ENCODE results near the gene IGSF8. TPM values are rescaled to one million over a fixed set of nuclear protein-coding genes. Genes with fewer than 3 reads are reported as not detected.

The IGSF8 gene
- total RNA-seq, 1 experiment from 2014 or later = 56.2 TPM

- peak overlapping the region; percentile 4 to 80 (median 80); a peak in 4 of 7 replicates for H3K27ac Mint-ChIP-seq
- H3K27ac ChIP-seq (ENCODE audit: insufficient read length, low read depth, low read length) = no peak overlapping the region
These were observed 1.1 kb downstream of the IGSF8 start for GRCh38 chr1:160097151-160097910.

More at GRCh38 chr1:160097151-160097910, 1.1 kb downstream of the IGSF8 start:
- peaks cover 47 to 49% of the 10 kb centered on the region in 2 experiments for H3K4me1 Mint-ChIP-seq
- peak overlapping the region; percentile 75 to 87 for H3K4me3 Mint-ChIP-seq
- no peak overlapping the region for H2AK5ac ChIP-seq (ENCODE audit: insufficient read length, low read length)
- peaks cover 12% of the 10 kb centered on the region for H3K23me2 ChIP-seq (ENCODE audit: insufficient read length, low read depth, low read length, poor library complexity, severe bottlenecking)
- H2BK20ac ChIP-seq (ENCODE audit: low read depth, low read length, poor library complexity, severe bottlenecking) = no peak overlapping the region
- no peak overlapping the region for H3T11ph ChIP-seq (ENCODE audit: low read length)
- peak overlapping the region; percentile 49 for H3K14ac ChIP-seq (ENCODE audit: insufficient read depth, low read length)
- no peaks in the 10 kb centered on the region for H4K20me1 ChIP-seq (ENCODE audit: control insufficient read depth, insufficient read depth, insufficient read length)
- H3K9ac ChIP-seq (ENCODE audit: extremely low read depth, insufficient read length, low read length) = peak overlapping the region; percentile 45
- H3K23ac ChIP-seq (ENCODE audit: insufficient read length, low read depth, low read length) = no peak overlapping the region
- H3K4me1 ChIP-seq (ENCODE audit: insufficient read depth, low read length) = peaks cover 19% of the 10 kb centered on the region
- no peak overlapping the region for H4K91ac ChIP-seq (ENCODE audit: insufficient read length, low read depth, low read length)
- H4K8ac ChIP-seq (replicated peaks; ENCODE audit: insufficient read length, low read depth, low read length) = no peak overlapping the region
- DNase-seq = no peak
- H3K4ac ChIP-seq (ENCODE audit: low read depth, low read length) = no peak overlapping the region
- no peak overlapping the region for H2AFZ ChIP-seq (ENCODE audit: low read length)
- H3K27me3 Mint-ChIP-seq (ENCODE audit: low read depth) = peaks cover 4% of the 10 kb centered on the region
- H2BK15ac ChIP-seq (ENCODE audit: low read depth, low read length) = no peak overlapping the region
- no CpG with 5 or more reads among the region's 5 CpGs for WGBS (ENCODE audit: extremely low coverage, insufficient read length, low lambda C conversion rate)
- no peaks in the 10 kb centered on the region for H3K9me3 ChIP-seq (ENCODE audit: control insufficient read depth, low read depth, low read length)
- H4K5ac ChIP-seq (ENCODE audit: insufficient read length, low read depth, low read length) = no peak overlapping the region
- H3K79me2 ChIP-seq (ENCODE audit: insufficient read depth, low read length) = peaks cover 3% of the 10 kb centered on the region; the same call in 1 of the 2 replicates
- no peak overlapping the region for H2BK5ac ChIP-seq (ENCODE audit: insufficient read length, low read length)
- no peak overlapping the region for H3K18ac ChIP-seq (ENCODE audit: insufficient read length, low read depth, low read length)
- H3K79me1 ChIP-seq (ENCODE audit: insufficient read depth, low read depth, low read length, poor library complexity, severe bottlenecking) = no peaks in the 10 kb centered on the region
- H3K36me3 Mint-ChIP-seq (ENCODE audit: insufficient read depth in 1 of 3, low read depth in 3 of 3) = peaks cover 3 to 19% (median 18%) of the 10 kb centered on the region in 3 experiments; a peak in 6 of 7 replicates
- H2BK120ac ChIP-seq (ENCODE audit: low read depth, low read length, poor library complexity, severe bottlenecking) = no peak overlapping the region
- no peaks in the 10 kb centered on the region for H3K27me3 ChIP-seq (ENCODE audit: insufficient read depth, low read length)
- H3K56ac ChIP-seq (ENCODE audit: insufficient read length, low read depth, low read length) = no peak overlapping the region
- no peak overlapping the region for H2BK12ac ChIP-seq (ENCODE audit: insufficient read length, low read depth, low read length)
- H3K9me3 Mint-ChIP-seq = no peaks in the 10 kb centered on the region
- no peak for TF ChIP-seq CTCF (conservative IDR thresholded peaks at IDR 0.05)
- H3K4me2 ChIP-seq (ENCODE audit: insufficient read depth, insufficient read length, low read length) = peak overlapping the region; percentile 72

All from H9 (cell line).